T-helper 2 cell treated with Interferon-gamma antibody and Interleukin-4, amounts not matched to agents 100 ng/mL and 5 ng/mL, for 36 hours (primary cell): Measurements from ENCODE around the gene CLASP1. TPM values are rescaled to one million over a fixed set of nuclear protein-coding genes. Genes with fewer than 3 reads are reported as not detected.

Source experiments
- intact Hi-C: fragments of 100-400 bp; cut with micrococcal nuclease; formaldehyde crosslinking; loops from one replicate; pipeline ENCODE4 v1.15.1; 2023
- total RNA-seq: library from RNA; stranded (reverse); gene quantifications from 2 replicates; pipeline ENCODE4 v1.2.3, GENCODE V29; 2022

CLASP1 gene
- total RNA-seq, 1 donor from 2014 or later: 54.7 TPM

- intact Hi-C loops: no loop called here
These were observed 219.2 kb downstream of the CLASP1 start for GRCh38 chr2:121429927-121430520.

DNA sequence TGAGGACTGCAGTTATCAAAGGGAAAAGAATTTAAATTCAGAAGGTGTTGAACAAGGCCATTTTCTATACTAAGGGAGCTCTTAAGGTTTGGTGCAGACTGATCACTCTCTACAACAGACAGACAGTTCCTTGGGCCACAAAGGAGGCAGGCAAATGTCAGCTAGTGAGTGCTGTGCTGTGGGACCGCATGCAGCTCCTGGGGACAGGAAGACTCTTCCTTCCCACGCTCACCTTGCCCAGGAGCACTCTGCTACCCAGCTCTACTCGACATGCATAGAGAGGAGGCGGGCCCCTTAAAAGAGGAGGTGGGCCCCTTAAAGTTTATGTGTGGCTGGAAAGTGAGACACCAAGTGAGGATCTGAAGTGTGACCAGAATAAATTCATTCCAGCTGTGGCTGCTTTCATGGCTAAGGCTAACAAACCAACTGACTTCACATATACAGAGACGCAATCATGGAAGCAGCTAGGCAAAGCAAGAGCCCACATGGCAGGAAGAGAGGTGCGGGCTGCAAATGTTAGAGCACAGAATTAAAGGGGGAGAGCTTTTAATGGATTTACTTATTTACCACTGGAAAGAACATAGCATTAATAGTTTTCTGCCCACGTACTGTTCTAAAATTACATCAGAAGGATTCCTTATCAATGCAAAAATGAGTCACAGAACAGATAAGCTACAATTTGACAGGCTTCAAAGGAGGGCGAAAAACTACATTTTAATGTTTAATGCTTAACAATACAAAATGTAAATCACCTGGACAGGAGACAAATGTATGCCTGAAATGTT is 220.0 kb downstream of the CLASP1 start:
- intact Hi-C loops: no loop called here

DNA sequence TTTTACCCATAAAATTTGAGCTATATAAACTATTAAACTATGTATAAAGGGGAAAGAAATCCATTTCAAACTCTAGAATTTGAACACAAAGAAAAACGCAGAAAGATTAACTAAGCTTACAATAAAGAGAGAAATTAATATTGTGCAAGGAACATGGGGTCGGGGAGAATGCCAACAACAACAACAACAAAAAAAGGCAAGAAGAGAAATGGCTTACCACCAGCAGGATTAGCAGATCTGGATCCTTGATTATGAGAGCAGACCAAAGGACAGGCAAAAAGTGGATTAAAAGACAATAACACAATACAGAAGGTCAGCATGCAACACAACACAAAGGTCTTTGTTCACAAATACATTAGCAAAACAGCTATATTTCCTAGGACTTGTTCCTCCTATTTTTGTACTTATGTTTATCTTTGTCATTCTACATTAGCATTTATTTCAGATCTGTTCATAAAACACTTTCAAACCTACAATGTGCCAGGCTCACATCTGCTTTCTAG is 222.0 kb downstream of the CLASP1 start:
- intact Hi-C loops: no loop called here

DNA sequence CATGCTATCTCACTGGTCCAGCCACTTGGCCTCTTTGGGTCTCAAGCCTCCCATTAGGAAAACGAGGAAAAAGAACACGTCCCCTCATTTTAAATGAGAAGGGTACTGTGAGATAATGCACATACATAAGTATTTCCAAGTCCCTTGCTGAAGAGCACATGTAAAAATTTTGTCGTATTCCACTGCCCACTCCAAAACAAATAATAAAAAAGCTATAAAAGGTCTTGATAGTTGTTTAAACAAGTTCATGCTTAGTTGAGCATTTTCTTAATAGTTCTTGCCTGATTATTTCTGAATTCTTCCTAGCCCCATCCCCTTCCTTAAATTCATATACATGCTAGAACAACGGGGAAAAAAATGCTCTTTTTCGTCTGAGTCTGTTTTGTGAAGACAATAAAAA is 228.8 kb downstream of the CLASP1 start:
- intact Hi-C loops: no loop called here

DNA sequence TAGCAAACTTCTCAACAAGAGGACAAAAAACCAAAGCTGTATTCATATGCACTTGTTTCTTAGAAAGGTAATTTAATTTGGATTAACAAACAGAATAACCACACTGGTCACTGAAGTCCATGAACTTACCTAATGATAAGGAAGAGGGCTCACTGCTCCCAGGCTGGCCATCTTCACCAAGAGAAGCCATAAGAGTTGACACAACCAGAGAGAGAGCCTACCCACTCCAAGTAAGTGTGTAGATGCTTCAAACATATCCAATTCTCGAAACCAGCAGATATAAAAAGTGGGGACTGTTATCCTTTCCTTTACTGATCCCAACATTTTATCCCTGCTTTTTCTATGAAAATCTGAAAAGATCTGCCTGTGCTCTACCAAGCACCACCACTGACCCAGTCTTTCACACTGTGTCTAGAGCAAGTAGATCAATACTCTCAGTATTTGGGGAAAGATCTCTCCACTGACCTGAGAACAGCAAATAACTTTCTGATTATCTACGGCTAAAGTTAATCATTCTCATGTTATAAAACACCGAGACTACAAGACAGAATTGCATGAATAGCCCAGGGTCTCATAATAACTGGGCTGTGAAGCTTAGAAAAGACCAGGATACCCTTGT is 230.1 kb downstream of the CLASP1 start:
- intact Hi-C loops: no loop called here

DNA sequence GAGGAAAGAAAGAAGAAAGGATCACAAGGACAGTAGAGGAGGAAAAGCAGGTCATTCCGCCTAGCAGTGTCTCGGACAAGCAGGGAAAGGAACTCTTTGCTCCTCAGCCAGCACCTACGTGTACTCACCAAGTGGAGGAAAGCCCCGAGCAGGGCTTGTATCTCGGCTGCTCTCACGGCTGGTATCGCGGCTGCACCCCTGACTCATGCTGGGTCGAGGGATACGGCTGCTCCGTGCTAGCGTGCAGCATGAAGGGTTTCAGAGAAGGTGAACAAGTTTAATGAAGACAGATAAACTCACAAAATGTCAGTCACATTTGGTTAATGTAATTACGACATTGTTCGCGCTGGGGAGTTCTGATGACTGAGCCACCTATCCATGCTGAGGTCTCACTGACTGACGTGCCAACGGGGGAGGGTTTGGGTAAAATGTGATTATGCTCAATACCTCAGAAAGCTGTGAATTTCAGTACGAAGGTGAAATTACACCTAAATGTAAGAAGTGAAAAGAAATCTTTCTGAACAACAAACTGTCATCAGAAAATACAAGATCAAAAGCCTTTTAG is 230.7 kb downstream of the CLASP1 start:
- intact Hi-C loops: no loop called here

DNA sequence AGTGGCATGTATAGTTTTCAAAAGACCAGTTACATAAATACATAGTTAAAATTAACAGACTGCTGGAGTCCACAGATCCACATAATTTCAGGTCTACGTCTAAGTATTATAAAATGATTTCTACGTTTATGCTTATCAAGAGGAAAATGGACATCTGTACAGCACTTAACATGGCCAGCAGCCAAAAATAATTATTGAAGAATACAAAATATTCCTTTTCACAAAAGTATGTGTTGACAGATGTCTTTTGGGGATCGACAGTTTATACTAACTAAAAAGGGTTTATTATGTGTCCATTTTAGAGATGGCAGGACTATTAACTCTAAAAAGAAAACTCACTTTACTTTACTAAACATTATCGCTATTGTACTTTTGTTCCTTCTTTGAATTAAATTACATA is 231.4 kb downstream of the CLASP1 start:
- intact Hi-C loops: no loop called here

GRCh38 chr2:121415727-121416126 is 233.5 kb downstream of the CLASP1 start:
- intact Hi-C loops: no loop called here

DNA sequence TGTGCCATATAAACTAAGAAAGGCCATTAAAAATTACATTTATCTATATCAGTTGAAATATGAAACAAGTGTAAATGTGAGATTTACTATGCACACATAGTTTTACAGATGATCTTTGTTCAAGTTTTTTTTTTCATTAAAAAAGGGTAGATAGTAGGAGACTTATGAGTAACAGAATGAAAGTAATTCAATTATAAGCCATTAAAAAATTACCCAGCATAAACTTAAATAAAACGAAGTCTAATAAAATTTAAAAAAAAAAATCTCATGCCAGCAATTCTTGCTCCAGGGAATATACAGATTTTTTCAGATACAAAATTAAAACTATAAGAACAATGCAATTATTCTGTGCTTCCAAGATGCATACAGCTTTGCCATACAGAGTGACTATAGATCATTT is 236.9 kb downstream of the CLASP1 start:
- intact Hi-C loops: no loop called here

DNA sequence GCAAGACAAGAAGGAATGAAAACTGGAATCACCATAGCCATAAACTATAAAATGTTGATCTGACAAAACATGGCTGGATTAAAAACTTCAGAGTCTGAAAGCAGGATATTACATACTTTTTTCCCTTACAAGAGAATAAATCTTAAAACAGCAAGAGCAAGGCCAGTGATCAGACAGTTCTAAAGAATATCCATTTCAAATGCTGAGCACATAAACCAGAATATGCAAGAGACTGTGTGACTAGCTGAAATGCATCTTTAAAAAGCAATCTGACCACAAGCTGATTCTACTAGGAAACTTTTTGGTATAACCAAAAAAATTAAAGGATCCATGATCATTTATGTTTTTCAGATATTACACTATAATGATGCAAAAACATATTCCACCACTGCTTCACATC is 239.3 kb downstream of the CLASP1 start:
- intact Hi-C loops: no loop called here

GRCh38 chr2:121409388-121409787 is 239.9 kb downstream of the CLASP1 start:
- intact Hi-C loops: no loop called here

GRCh38 chr2:121408641-121409040 is 240.6 kb downstream of the CLASP1 start:
- intact Hi-C loops: no loop called here

GRCh38 chr2:121405233-121405632 is 244.0 kb downstream of the CLASP1 start:
- intact Hi-C loops: no loop called here

- intact Hi-C loops: loop anchor here (5.0 kb wide), 1 partner anchor 337 kb away; the partner anchor contains the start of gene NIFK
These were observed 249.1 kb downstream of the CLASP1 start for GRCh38 chr2:121400201-121400600.

GRCh38 chr2:121398853-121399252 is 250.4 kb downstream of the CLASP1 start:
- intact Hi-C loops: no loop called here

DNA sequence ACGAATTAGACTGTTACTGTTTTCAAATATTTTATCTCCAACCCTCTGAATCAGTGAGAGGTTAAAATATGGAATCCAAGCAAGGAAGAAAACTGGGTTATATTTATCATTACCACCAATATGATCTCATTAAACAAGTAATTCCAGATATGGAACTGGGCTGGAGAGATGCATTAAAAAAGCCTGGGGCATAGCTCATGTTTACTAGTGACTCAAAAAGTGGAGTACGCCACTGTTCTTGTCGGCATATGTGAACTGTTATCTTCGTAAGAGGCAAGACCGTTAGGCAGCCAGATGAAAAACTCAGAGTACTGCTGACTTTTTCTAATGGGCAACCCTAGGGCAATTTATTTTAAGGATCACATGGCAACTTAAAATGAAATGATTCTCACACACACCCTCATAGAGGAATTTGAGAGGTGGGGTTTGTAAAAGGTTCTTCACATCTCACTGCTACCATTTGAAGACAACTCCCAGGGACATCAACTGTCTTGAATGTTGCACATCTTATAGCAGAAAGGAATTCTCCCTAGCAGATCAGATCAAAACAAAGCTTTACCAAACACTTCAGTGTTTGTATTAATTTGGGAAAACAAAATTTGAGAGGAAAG is 259.1 kb downstream of the CLASP1 start:
- intact Hi-C loops: no loop called here

DNA sequence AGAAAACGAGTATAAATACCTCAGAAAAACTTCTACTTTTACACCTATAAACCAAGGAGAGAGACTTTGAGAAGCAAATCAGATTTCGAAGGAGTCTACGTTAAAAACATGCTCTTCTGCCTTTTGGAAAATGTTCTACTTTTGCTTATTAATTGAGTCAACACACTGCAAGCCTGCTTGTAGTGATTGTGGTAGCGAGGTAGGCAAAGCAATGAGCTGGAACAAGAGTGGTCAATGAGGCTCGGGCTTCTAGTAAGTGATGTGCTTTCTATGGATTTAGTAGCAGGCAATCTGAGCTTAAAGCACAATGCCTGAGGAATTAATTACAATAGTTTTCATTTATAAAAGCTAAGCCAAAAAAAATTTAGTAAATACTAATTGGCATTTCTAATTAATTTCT is 260.9 kb downstream of the CLASP1 start:
- intact Hi-C loops: no loop called here

- intact Hi-C loops: no loop called here
These were observed 261.5 kb downstream of the CLASP1 start for GRCh38 chr2:121387591-121388325.

GRCh38 chr2:121386707-121387106 is 262.6 kb downstream of the CLASP1 start:
- intact Hi-C loops: no loop called here

GRCh38 chr2:121386102-121386501 is 263.2 kb downstream of the CLASP1 start:
- intact Hi-C loops: no loop called here

DNA sequence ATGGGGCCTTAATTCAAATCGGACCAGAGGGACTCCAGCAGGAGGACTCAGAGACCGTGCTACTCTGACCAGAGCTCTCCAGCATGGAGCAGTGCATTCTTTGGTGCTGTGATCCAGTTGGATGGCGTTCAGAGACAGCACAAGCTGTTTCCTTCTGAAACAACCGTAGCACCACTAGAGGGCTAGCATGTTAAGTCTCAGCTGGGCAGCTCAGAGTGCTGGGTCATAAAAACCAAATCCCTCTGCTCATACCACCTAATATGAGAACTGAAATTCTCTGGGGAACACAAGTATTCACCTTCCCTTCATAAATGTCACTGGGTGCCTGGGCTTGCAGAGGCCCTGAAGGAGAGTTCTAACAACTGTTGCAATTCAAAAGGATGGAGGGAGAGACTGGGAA is 266.5 kb downstream of the CLASP1 start:
- intact Hi-C loops: no loop called here
